Inferior parietal cortex (tissue), 1 donor: ENCODE data around the gene USP24.
A peak's percentile ranks its signal among the peaks of the same experiment; 100 is the strongest.

Experiments used
- DNase-seq: peaks from one replicate; pipeline ENCODE4 v3.0.0-alpha.2; 2016; ENCODE audit errors: extremely low spot score

Gene USP24

DNA sequence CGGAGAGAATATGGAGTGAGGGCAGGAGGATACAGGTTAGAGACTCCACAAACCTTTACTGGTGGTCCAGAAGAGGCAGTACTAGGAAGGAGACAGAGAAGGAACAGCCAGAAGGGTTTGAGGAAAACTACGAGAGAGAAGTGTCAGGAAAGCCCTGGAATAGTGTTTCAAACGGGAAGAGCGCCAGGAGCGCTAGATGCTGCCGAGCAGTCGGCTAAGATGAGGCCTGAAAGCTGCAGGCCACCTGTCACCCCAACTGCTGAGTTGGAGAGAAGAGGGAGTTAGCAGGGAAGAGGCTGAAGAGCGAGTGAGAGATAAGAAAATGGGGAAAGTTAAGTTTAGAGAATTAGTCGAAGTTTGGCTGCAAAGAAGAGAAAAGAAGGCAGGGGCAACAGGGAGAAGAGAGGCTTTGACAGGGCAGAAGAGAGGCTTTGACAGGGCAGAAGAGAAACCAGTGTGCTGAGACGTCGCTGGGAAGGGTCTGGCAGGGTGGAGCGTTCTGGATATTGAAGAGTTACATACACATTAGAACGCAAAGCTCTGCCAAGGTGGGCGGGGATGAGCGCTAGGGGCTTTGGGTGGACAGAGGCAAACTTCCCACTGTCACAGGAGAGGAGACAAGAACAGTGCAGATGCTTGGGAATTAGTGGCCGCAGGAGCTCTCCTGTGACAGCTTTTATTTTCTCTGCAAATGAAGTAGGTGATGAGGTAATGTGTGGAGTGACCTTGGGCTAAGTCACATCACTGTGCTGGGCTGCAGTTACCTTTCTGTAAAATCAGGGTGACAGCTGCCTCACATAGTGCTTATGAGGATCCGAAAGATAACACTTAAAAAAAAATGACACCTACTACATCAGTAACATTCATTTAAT, 144.6 kb downstream of the USP24 start:
- peak; percentile 51 for DNase-seq

DNA sequence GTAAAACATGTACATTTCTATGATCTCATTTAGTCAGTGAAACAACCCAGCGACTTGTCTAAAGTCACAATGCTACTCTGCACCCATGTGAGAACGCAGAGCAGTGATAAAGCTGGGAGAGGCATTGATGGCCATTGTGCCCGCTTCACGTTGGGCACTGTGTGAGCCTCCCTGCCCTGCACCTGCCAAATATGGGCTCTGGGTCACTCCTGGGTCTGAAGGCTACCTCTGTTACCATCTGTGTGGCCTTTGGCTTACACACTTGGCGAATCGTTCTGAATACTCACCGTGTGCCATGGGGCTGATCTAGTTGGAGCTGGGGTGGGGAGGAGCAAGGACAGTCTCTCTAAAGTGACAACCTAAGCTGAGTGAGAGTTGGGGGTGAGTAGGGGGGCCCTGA, 145.9 kb downstream of the USP24 start:
- no peak for DNase-seq

DNA sequence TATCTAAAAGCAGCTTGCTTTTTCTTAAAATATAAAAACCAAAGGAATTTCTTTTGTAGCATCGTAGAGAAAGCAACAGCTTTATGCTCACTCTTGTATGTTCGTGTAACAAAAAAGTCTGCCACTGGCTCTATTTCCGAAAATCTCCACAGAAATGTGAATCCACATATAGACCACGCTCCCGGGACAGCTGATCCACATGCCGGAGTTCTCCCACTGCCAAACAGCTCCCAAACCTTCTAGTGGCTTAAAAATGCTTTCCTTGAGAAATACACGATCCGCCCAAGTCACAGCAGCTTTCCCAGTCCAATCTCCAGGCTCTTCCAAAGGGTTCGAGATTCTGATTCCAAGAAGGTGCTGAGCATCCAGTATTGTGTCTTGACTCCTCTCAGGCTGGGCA, 146.5 kb downstream of the USP24 start:
- DNase-seq = no peak

DNA sequence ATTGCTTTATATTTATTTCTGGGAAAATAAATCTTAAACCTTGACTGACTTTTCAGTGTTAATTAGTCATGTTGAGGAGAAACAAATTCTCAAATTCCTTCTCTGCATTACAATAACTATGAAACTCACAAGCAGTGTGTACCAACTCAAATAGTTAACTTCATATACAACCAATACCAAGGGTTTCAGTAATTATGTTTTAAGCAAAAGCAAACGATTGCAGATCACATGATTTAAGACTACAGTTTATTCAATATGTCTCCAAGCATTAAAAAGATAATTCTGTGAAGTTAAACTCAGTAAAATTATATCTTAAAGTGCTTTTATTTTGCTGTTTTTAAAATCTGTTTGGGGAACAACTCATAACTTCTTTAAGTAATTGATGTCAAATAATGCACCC, 147.2 kb downstream of the USP24 start:
- no peak for DNase-seq

DNA sequence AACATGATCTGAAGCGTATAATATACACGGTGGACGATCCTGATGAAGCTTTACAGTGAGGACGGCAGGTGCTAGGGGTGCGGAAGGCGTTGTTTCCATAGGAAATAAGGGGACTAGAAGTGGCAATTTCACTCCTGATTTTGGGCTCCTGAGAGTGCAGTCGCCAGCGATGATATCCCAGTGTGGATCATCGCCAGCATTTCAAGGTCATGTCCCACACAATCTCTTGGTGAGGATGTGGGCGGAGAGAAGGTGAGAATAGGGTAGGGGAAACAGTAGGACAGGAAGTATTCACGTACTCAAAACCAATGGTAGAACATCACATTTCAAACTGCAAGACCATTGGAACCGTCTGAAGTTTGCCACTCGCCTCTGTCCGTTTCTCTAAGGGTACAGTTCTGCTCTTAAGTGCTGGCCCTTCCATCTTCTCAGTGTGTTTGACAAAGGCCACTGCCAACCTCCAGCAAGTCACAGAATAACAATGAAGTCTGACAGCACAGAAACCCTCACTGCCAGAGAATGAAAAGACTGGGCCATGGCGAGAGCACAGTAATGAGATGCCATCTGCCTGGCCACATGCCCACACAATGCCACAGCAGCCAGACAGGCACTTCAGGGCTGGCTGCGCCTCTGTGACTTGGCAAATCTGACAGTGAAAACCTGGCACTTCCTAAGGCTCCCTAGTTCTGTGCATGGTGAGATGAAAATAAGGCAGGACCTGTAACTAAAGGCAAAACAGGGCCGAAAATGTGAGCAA, 148.0 kb downstream of the USP24 start:
- DNase-seq = peak; percentile 86

DNA sequence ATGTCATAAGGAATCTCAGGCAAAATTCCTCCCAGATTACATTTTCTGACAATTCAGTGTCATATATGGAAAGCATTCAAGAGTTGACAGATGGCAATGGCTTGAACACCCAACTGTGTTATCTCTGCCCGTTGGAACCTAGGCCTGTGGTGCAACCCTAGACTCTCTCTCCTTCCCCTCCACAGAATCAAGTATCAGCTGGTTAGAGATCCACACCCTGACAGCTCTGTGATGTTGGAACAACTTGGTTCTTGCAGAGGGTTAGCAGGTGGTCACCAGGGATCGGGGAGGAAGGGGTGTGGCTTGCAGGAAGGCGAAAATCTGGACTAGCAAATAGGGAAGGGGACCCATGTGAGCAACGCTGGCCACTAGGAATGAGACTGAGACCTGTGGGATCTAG, 149.5 kb downstream of the USP24 start:
- DNase-seq = no peak

DNA sequence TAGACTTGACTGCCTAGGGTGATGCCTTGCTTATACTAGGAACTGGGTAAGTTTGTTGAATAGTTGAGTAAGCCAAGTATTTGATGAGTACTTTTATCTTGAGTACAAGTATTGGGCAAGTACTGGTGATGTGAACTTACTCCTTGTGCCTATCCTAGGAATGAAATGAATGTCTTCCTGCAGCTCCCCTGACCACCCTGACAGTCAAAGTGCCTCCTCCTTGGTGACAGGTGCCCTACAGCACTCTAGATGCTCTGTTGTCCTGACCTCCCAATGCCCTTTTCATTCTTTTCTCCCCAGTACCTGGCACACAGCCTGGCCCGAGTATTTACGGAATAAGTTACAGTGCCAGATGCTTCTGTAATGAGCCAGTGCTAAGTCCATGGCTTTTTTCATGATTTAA, 150.3 kb downstream of the USP24 start:
- DNase-seq = no peak

DNA sequence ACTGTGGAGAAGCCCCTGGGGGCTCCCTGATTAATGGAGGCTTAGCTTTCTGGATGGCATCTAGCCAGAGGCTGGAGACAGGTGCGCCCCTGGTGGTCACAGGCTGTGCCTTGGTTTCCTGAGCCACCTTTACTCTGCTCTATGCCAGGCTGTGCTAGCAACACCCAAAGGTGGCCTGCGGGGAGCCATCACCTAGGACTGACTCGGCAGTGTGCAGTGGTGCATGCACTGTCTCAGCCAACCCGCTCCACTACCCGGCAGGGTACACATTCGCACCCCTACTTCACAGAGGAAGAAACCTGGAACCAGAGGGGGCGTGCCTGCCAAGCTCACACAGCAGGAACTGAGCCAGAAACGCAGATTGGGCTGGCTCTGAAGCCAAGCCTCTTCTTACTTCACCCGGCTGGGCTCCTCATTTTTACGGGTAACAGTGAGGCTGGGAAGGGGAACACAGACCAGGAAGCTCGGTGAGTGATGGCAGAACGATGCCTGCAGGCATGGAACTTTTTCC, 151.0 kb downstream of the USP24 start:
- DNase-seq = no peak

DNA sequence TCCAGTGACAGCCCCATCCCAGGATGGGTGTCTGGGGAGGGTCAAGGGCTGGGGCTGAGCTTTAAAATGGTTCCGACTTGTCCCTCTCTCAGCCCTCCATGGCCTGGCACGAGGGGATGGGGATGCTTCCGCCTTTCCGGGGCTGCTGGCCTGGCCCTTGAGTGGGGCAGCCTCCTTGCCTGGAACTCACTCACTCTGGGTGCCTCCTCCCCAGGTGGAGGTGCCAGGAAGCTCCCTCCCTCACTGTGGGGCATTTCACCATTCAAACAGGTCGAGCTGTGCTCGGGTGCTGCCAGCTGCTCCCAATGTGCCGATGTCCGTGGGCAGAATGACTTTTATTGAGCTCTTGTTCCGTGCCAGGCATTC, 151.6 kb downstream of the USP24 start:
- no peak for DNase-seq

DNA sequence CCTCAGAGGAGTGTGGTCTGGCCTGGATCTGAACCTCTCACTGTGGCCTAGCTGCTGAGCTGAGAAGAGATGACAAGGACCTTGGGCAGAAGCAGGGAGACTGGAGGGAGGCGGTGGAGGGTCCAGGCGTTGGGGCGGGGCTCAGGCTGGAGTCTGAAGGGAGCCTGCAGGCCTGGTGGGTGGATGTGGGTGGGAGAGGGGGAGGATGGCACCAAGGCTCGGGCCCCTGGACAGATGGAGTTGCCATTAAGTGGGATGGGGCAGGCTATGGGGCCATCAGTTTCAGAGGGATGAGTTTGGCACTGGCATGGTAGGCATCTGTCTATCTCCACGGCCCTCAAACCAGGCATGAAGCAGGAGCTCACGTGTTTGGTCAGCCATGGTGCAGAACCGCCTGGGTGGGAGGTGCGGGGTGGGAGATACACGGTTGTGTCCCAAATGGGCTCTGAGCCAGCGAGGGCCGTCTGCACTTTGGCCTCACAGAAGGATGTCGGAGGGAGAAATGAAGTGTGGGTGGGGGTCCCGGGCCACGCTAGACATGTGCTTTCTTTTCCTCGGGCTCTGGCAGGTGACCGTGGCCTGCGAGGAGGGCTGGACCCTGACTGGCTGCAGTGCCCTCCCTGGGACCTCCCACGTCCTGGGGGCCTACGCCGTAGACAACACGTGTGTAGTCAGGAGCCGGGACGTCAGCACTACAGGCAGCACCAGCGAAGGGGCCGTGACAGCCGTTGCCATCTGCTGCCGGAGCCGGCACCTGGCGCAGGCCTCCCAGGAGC, 152.2 kb downstream of the USP24 start:
- no peak for DNase-seq

DNA sequence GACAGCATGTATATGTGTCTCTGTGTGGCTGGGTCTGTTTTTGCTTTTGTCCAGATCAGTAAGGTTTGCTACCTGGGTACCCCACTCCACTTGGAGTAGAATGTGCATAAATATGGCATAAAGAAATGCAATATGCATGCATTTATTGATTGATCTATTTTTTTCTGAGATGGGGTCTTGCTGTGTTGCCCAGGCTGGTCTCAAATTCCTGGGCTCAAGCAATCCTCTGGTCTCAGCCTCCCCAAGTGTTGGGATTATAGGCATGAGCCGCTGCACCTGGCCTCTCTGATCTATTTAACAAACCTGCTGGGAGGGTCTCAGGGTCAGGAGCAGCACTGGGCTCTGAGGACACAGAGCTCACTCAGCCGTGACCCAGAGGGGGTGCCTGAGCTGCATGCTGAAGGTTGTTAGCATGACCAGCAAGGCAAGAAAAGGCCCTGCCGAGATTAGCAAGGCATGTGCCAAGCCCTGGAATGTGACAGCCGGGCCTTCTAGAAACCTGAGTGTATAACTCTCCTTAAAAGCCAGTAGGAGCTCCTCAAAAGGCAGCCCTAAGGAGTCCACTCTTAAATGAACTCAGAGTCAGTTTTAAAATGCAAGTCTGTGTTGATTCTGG, 153.3 kb downstream of the USP24 start:
- no peak for DNase-seq

DNA sequence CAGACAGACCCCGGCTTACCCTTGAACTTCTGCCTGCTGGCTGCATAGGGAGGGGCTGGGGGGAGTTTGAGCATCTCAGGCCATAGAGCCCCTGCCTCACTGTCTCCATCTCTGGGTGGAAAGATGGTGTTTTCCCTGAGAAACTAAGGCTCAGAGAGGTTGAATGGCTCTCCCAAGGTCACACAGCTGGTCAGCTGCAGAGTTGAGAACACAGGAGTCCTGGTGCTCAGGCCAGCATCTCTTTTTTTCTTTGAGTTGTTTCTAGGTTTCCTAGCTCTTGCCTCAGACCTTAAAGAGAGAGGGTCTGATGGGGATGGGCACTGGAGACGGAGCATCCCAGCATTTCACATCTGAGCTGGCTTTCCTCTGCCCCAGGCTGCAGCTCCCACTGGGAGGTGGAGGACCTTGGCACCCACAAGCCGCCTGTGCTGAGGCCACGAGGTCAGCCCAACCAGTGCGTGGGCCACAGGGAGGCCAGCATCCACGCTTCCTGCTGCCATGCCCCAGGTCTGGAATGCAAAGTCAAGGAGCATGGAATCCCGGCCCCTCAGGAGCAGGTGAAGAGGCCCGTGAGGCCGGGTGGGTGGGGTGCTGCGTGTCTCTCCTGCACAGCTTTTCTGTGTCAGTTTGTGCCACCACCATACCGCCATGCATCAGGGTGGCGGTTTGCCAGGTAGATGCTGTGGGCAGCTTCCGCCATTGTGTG, 154.0 kb downstream of the USP24 start:
- no peak for DNase-seq

DNA sequence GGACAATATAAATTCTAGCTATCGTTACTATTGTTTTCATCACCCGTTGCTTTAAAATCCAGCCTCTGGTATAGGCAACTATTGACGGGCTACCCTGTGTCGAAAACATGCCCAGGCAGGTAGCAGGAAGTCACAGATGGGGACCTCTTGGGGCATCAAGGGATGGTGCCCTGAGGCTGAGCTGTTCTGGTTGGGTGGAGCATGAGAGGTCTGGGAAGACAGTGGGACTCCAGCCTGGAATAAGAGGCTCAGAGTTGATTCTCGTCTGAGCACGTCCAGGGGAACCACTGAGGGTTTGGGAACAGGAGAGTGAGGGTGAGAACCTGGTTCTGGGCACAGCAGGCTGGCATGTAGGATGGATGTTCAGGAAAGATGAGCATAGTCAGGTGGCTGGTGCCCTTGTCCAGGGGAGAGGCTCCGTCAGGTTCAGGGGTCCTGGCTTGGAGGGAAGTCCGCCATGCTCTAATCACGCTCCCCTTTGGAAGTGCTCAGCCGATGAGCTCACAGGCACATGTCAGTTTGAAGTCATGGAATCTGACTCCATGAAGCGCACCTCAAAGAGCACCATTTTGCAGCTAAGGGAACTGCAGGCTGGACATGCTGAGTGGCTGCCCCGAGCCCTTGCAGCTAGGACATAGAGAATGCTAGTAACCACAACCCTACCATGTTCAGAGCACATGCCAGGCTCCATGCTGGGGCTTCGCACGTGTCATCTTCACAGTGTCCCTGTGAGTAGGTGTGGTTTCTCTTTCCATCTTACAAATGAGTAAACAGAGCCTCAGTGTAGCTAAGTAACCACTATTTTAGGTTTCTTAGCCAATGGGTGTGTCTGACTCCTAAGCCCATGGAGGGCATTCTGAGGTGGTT, 154.8 kb downstream of the USP24 start:
- no peak for DNase-seq

DNA sequence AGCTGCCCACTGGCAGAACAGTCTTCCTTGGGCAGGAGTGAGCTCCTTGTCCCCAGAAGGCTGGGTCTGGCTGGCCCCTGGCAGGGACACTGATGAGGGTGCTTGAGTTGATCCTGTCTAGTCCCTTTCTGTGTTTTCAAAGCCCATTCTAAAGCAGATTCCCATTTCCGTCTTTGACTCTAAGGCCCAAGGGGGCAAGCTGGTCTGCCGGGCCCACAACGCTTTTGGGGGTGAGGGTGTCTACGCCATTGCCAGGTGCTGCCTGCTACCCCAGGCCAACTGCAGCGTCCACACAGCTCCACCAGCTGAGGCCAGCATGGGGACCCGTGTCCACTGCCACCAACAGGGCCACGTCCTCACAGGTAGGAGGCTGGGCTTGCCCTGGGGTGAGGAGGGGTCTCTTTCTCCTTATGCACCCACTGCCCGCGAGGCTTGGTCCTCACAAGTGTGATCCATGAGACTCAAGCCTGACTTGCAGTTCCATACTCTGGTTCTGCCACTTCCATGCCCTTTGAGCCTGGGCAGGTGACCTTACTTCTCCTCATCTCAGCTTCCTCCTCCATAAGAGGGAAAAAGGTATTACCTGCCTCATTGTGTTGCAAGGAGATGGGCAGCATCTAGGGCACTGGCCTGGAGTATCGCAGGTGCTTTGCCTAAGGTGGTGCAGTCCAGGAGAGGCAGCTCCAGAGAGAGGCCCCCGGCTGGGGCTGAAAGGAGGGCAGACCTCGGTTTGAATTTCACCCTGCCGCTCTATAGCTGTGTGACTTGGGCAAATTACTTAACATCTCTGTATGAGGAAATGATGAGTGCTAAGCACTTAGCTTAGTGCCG, 155.6 kb downstream of the USP24 start:
- no peak for DNase-seq

DNA sequence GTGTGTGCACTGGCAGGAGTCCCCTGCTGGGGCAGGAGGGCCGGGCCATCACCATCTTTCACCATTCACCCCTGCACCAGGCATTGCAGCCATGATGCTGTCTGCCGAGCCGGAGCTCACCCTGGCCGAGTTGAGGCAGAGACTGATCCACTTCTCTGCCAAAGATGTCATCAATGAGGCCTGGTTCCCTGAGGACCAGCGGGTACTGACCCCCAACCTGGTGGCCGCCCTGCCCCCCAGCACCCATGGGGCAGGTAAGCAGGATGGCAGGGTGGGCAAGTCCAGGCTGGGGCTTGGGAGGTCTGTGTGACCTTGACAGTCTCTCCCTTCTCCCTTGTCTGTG, 157.2 kb downstream of the USP24 start:
- no peak for DNase-seq

DNA sequence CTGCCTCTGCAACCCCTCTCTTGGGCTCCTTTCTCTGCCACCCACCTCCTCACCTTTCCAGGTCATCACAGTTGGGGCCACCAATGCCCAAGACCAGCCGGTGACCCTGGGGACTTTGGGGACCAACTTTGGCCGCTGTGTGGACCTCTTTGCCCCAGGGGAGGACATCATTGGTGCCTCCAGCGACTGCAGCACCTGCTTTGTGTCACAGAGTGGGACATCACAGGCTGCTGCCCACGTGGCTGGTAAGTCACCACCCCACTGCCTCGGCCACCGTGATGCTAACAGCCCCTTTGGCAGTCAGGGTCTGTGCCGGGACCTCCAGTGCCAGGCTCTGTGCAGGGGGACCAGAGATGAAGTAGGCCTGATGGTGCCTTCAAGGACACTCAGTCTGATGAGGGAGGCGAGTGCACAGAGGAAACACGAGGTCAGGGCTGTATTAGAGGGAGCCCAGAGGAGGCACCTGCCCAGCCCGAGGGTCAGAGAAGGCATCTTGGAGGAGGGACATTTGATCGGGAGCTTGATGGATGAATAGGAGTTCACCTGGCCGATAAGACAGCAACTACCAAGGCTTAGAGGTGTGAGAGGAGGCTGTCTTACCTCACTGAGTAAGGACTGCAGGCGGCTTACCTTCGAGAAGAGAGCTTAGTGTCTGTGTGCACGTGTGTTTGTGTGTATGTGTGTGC, 157.8 kb downstream of the USP24 start:
- no peak for DNase-seq

DNA sequence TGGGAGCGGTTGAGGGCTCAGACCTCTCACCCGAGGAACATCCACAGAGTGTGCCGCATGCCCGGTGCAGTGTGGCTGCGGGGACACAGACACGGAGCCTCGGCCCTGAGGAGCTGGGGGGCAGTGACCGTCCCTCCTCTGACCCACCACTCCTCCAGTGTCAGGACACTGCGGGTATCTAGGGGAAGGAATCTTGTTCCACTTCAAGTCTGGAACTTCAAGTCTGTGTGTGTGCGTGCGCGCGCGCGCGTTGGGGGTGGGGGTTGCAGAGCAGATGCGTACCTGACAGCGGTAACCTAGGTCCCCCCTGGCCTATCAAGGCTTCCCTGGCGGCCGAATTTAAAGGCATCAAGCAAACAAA, 158.6 kb downstream of the USP24 start:
- no peak for DNase-seq

DNA sequence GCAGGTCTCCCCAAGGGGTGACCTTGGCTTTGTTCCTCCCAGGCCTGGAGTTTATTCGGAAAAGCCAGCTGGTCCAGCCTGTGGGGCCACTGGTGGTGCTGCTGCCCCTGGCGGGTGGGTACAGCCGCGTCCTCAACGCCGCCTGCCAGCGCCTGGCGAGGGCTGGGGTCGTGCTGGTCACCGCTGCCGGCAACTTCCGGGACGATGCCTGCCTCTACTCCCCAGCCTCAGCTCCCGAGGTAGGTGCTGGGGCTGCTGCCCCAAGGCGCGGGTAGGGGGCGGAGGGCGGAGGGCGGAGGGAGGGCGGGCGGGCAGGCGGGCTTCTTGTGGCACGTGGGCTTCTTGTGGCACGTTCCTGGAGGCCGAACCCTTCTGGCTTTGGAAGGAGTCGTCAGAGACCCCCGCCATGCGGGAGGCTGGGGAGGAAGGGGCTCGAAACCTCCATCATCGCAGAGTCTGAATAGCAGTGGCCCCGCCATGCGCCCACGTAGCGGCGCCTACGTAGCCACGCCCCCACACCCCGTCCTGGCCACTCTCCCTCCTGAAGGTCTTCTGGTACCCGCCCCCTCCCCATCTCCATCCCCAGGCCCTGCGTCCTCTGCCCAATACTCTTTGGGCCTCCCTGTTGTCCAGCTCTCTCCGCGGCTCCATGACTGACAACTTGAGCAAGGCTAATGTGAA, 159.1 kb downstream of the USP24 start:
- DNase-seq = no peak
